ENCODE results near the gene ADGRF3.
"Not testable (repeated sequence)": the region's sequence is repeated elsewhere in the genome, so short reads cannot be mapped to it uniquely, and the experiment has no call there.

ADGRF3 gene

GRCh38 chr2:26317377-26318105, 29.0 kb downstream of the ADGRF3 start:
- Mint-ChIP-seq H3K9me3 (no peaks in the 10 kb centered on the region), H3K27me3 (ENCODE audit: low read depth) (peaks cover 9% of the 10 kb centered on the region), H3K4me1 (ENCODE audit: low read depth) (peaks cover 3% of the 10 kb centered on the region), H3K36me3 (ENCODE audit: low read depth) (no peaks in the 10 kb centered on the region), H3K27ac (no peak overlapping the region), H3K4me3 (no peak overlapping the region)

GRCh38 chr2:26316845-26317244, 29.7 kb downstream of the ADGRF3 start:
- Mint-ChIP-seq H3K4me3 (no peak overlapping the region), H3K27ac (no peak overlapping the region), H3K4me1 (ENCODE audit: low read depth) (peaks cover 3% of the 10 kb centered on the region), H3K9me3 (no peaks in the 10 kb centered on the region), H3K36me3 (ENCODE audit: low read depth) (no peaks in the 10 kb centered on the region), H3K27me3 (ENCODE audit: low read depth) (peaks cover 9% of the 10 kb centered on the region)

GRCh38 chr2:26316041-26316440, 30.5 kb downstream of the ADGRF3 start:
- no peak overlapping the region for H3K4me3 Mint-ChIP-seq
- H3K4me1 Mint-ChIP-seq (ENCODE audit: low read depth) = peaks cover 3% of the 10 kb centered on the region
- H3K9me3 Mint-ChIP-seq = no peaks in the 10 kb centered on the region
- no peaks in the 10 kb centered on the region for H3K36me3 Mint-ChIP-seq (ENCODE audit: low read depth)
- H3K27ac Mint-ChIP-seq = no peak overlapping the region
- H3K27me3 Mint-ChIP-seq (ENCODE audit: low read depth) = peaks cover 5% of the 10 kb centered on the region

GRCh38 chr2:26314243-26314642, 32.3 kb downstream of the ADGRF3 start:
- Mint-ChIP-seq H3K9me3 (no peaks in the 10 kb centered on the region), H3K4me1 (ENCODE audit: low read depth) (peaks cover 3% of the 10 kb centered on the region), H3K27me3 (ENCODE audit: low read depth) (peaks cover 4% of the 10 kb centered on the region), H3K4me3 (no peak overlapping the region), H3K27ac (no peak overlapping the region), H3K36me3 (ENCODE audit: low read depth) (no peaks in the 10 kb centered on the region)

GRCh38 chr2:26313446-26313845, 33.1 kb downstream of the ADGRF3 start:
- peaks cover 3% of the 10 kb centered on the region for H3K4me1 Mint-ChIP-seq (ENCODE audit: low read depth)
- no peaks in the 10 kb centered on the region for H3K36me3 Mint-ChIP-seq (ENCODE audit: low read depth)
- peaks cover 4% of the 10 kb centered on the region for H3K27me3 Mint-ChIP-seq (ENCODE audit: low read depth)
- no peak overlapping the region for H3K27ac Mint-ChIP-seq
- H3K9me3 Mint-ChIP-seq = no peaks in the 10 kb centered on the region
- no peak overlapping the region for H3K4me3 Mint-ChIP-seq

GRCh38 chr2:26312471-26312870, 34.1 kb downstream of the ADGRF3 start:
- Mint-ChIP-seq H3K4me3 (no peak overlapping the region), H3K4me1 (ENCODE audit: low read depth) (peaks cover 3% of the 10 kb centered on the region), H3K9me3 (no peaks in the 10 kb centered on the region), H3K27ac (no peak overlapping the region), H3K27me3 (ENCODE audit: low read depth) (peaks cover 4% of the 10 kb centered on the region), H3K36me3 (ENCODE audit: low read depth) (no peaks in the 10 kb centered on the region)

GRCh38 chr2:26309921-26310320, 36.7 kb downstream of the ADGRF3 start:
- Mint-ChIP-seq H3K4me1 (ENCODE audit: low read depth) (no peaks in the 10 kb centered on the region), H3K36me3 (ENCODE audit: low read depth) (no peaks in the 10 kb centered on the region), H3K4me3 (no peak overlapping the region), H3K27me3 (ENCODE audit: low read depth) (peaks cover 8% of the 10 kb centered on the region), H3K27ac (no peak overlapping the region), H3K9me3 (no peaks in the 10 kb centered on the region)

GRCh38 chr2:26305540-26305939, 41.0 kb downstream of the ADGRF3 start:
- Mint-ChIP-seq H3K9me3 (no peaks in the 10 kb centered on the region), H3K27me3 (ENCODE audit: low read depth) (peaks cover 32% of the 10 kb centered on the region), H3K27ac (no peak overlapping the region), H3K36me3 (ENCODE audit: low read depth) (no peaks in the 10 kb centered on the region), H3K4me1 (ENCODE audit: low read depth) (no peaks in the 10 kb centered on the region), H3K4me3 (no peak overlapping the region)

- H3K4me1 Mint-ChIP-seq (ENCODE audit: low read depth); H3K9me3 Mint-ChIP-seq; H3K27ac Mint-ChIP-seq; H3K4me3 Mint-ChIP-seq; H3K36me3 Mint-ChIP-seq (ENCODE audit: low read depth): not testable (repeated sequence)
- peaks cover 32% of the 10 kb centered on the region for H3K27me3 Mint-ChIP-seq (ENCODE audit: low read depth)
These were observed 41.5 kb downstream of the ADGRF3 start for GRCh38 chr2:26305094-26305493.

GRCh38 chr2:26302846-26303245, 43.7 kb downstream of the ADGRF3 start:
- no peak overlapping the region for H3K27ac Mint-ChIP-seq
- no peak overlapping the region for H3K4me3 Mint-ChIP-seq
- no peaks in the 10 kb centered on the region for H3K36me3 Mint-ChIP-seq (ENCODE audit: low read depth)
- H3K27me3 Mint-ChIP-seq (ENCODE audit: low read depth) = peaks cover 32% of the 10 kb centered on the region
- no peaks in the 10 kb centered on the region for H3K4me1 Mint-ChIP-seq (ENCODE audit: low read depth)
- H3K9me3 Mint-ChIP-seq = no peaks in the 10 kb centered on the region

GRCh38 chr2:26300234-26300925, 46.2 kb downstream of the ADGRF3 start:
- H3K9me3 Mint-ChIP-seq = no peaks in the 10 kb centered on the region
- H3K27me3 Mint-ChIP-seq (ENCODE audit: low read depth) = peaks cover 34% of the 10 kb centered on the region
- no peaks in the 10 kb centered on the region for H3K36me3 Mint-ChIP-seq (ENCODE audit: low read depth)
- H3K4me1 Mint-ChIP-seq (ENCODE audit: low read depth) = no peaks in the 10 kb centered on the region
- H3K4me3 Mint-ChIP-seq = no peak overlapping the region
- H3K27ac Mint-ChIP-seq = no peak overlapping the region

- no peak overlapping the region for H3K4me3 Mint-ChIP-seq
- H3K36me3 Mint-ChIP-seq (ENCODE audit: low read depth) = no peaks in the 10 kb centered on the region
- H3K27me3 Mint-ChIP-seq (ENCODE audit: low read depth) = peaks cover 38% of the 10 kb centered on the region
- no peaks in the 10 kb centered on the region for H3K9me3 Mint-ChIP-seq
- H3K27ac Mint-ChIP-seq = no peak overlapping the region
- no peaks in the 10 kb centered on the region for H3K4me1 Mint-ChIP-seq (ENCODE audit: low read depth)
These were observed 47.0 kb downstream of the ADGRF3 start for GRCh38 chr2:26299471-26300101.

GRCh38 chr2:26298638-26299393, 47.8 kb downstream of the ADGRF3 start:
- no peak overlapping the region for H3K27ac Mint-ChIP-seq
- no peak overlapping the region for H3K4me3 Mint-ChIP-seq
- H3K4me1 Mint-ChIP-seq (ENCODE audit: low read depth) = no peaks in the 10 kb centered on the region
- peaks cover 32% of the 10 kb centered on the region for H3K27me3 Mint-ChIP-seq (ENCODE audit: low read depth)
- no peaks in the 10 kb centered on the region for H3K9me3 Mint-ChIP-seq
- no peaks in the 10 kb centered on the region for H3K36me3 Mint-ChIP-seq (ENCODE audit: low read depth)

GRCh38 chr2:26298286-26298637, 48.3 kb downstream of the ADGRF3 start:
- H3K4me3 Mint-ChIP-seq = no peak overlapping the region

More at GRCh38 chr2:26298286-26298637, 48.3 kb downstream of the ADGRF3 start:
- Mint-ChIP-seq H3K9me3 (no peaks in the 10 kb centered on the region), H3K27ac (no peak overlapping the region), H3K36me3 (ENCODE audit: low read depth) (no peaks in the 10 kb centered on the region), H3K27me3 (ENCODE audit: low read depth) (peaks cover 28% of the 10 kb centered on the region), H3K4me1 (ENCODE audit: low read depth) (no peaks in the 10 kb centered on the region)
